OCI-LY7 (cell line): ENCODE data around the gene ACVR1B. TPM values are rescaled to one million over a fixed set of nuclear protein-coding genes. Genes with fewer than 3 reads are reported as not detected.

Source experiments
- BruUV-seq: library from RNA; stranded (reverse); fragments of 400-500 nt; replicated peaks from 2 replicates; lab custom pipeline; 2021; lab: Mats Ljungman, UMichigan
- CTCF ChIA-PET: fragments of 300-600 bp; sonication (Branson Sonifier 250); formaldehyde crosslinking; loops from one replicate; lab custom pipeline; 2022; ENCODE audit warnings: antibody characterized with exemption; ENCODE audit not compliant: unreplicated experiment; lab: Charles Lee
- POLR2A ChIA-PET: fragments of 300-600 bp; sonication (Branson Sonifier 250); formaldehyde crosslinking; loops from one replicate; lab custom pipeline; 2022; ENCODE audit warnings: antibody characterized with exemption; lab: Charles Lee
- DNase-seq: peaks from one replicate; pipeline ENCODE4 v3.0.0-alpha.2; 2015; ENCODE audit warnings: low spot score
- H2AFZ ChIP-seq: fragments of 200-600 bp; sonication (generic), shearing (Covaris generic); 2 replicates; pipeline ENCODE4 v1.6.1; 2014; ENCODE audit warnings: mild to moderate bottlenecking, antibody characterized with exemption, low read length, moderate library complexity
- H3K27ac ChIP-seq: fragments of 200-600 bp; sonication (generic); 2 replicates; pipeline ENCODE4 v1.5.1; 2014; ENCODE audit warnings: mixed run types, low read depth, mild to moderate bottlenecking, moderate library complexity, low read length, inconsistent platforms; ENCODE audit not compliant: poor library complexity, severe bottlenecking
- H3K36me3 ChIP-seq: fragments of 200-600 bp; sonication (generic); 2 replicates; pipeline ENCODE4 v1.6.1; 2014; ENCODE audit warnings: mild to moderate bottlenecking, antibody characterized with exemption, low read length, moderate library complexity, mixed read lengths; ENCODE audit not compliant: insufficient read depth
- H3K4me1 ChIP-seq: fragments of 200-600 bp; sonication (generic); 2 replicates; pipeline ENCODE4 v1.5.1; 2014; ENCODE audit warnings: mild to moderate bottlenecking, low read length; ENCODE audit not compliant: insufficient read depth, poor library complexity, severe bottlenecking
- H3K4me2 ChIP-seq: fragments of 200-600 bp; sonication (generic); 2 replicates; pipeline ENCODE4 v1.6.1; 2014; ENCODE audit warnings: mild to moderate bottlenecking, low read length
- H3K4me3 ChIP-seq: fragments of 200-600 bp; sonication (generic); 2 replicates; pipeline ENCODE4 v1.5.1; 2014; ENCODE audit warnings: mild to moderate bottlenecking, low read depth, low read length; ENCODE audit not compliant: poor library complexity, severe bottlenecking
- H3K79me2 ChIP-seq: fragments of 200-600 bp; sonication (generic); 2 replicates; pipeline ENCODE4 v1.6.1; 2016; ENCODE audit warnings: low read depth, mild to moderate bottlenecking, low read length, moderate library complexity, mixed read lengths; ENCODE audit not compliant: insufficient read depth
- H3K9me2 ChIP-seq: fragments of 200-600 bp; sonication (generic); 2 replicates; pipeline ENCODE4 v1.6.1; 2016; ENCODE audit warnings: mild to moderate bottlenecking, low read length, mixed read lengths; ENCODE audit not compliant: insufficient read depth
- H3K9me3 ChIP-seq: fragments of 200-600 bp; sonication (generic); 2 replicates; pipeline ENCODE4 v1.6.1; 2014; ENCODE audit warnings: mild to moderate bottlenecking, mixed run types, low read length, mixed read lengths
- H4K20me1 ChIP-seq: fragments of 200-600 bp; sonication (generic); 2 replicates; pipeline ENCODE4 v1.6.1; 2014; ENCODE audit warnings: mild to moderate bottlenecking, antibody characterized with exemption, low read length, moderate library complexity, mixed read lengths; ENCODE audit not compliant: insufficient read depth
- EZH2phosphoT487 ChIP-seq: fragments of 200-600 bp; sonication (generic); IDR thresholded peaks from 2 replicates; pipeline ENCODE4 v1.6.1; 2018; ENCODE audit warnings: low read depth, borderline replicate concordance, mild to moderate bottlenecking, mixed run types, antibody characterized with exemption, low read length, moderate library complexity, mixed read lengths
- intact Hi-C: fragments of 100-400 bp; cut with micrococcal nuclease; formaldehyde crosslinking; loops from one replicate; pipeline ENCODE4 v1.10.0; 2022; ENCODE audit not compliant: unreplicated experiment
- total RNA-seq, 2 experiments: library from RNA; depleted of rRNA in 1 of 2; stranded (reverse); fragments of >200 nt in 1 of 2; shearing (Covaris generic) in 1 of 2; gene quantifications; 2 replicates each; pipeline ENCODE4 v1.2.3, GENCODE V29; 2014 to 2022
- TF ChIP-seq, protein P1 (sequence below): fragments of 200-600 bp; sonication (generic); conservative IDR thresholded peaks from 2 replicates; pipeline ENCODE4 v1.5.1; 2014; ENCODE audit warnings: mild to moderate bottlenecking, antibody characterized with exemption, low read length, moderate library complexity, mixed read lengths

The ACVR1B gene
- total RNA-seq, 2 experiments from 2014 or later: 4.1 to 6.8 TPM

GRCh38 chr12:51973560-51973959, 22.1 kb downstream of the ACVR1B start:
- Histone ChIP-seq H3K4me1 (peaks cover 23% of the 10 kb centered on the region), H3K4me3 (no peak overlapping the region), H3K79me2 (no peaks in the 10 kb centered on the region), H3K27ac (no peak overlapping the region), H3K9me3 (no peaks in the 10 kb centered on the region), H3K9me2 (no peaks in the 10 kb centered on the region), H4K20me1 (0 out of 2 replicates have a peak, but pooled peaks cover 9% of the 10 kb centered on the region), H2AFZ (no peak overlapping the region), H3K36me3 (no peaks in the 10 kb centered on the region), H3K4me2 (no peak overlapping the region)
- ChIA-PET POLR2A (no interaction called here), CTCF (no interaction called here)
- DNase-seq: no peak
- intact Hi-C loops: no loop called here
- TF ChIP-seq EZH2phosphoT487: no peak
- no TSS peak for BruUV-seq

GRCh38 chr12:51974646-51975045, 23.1 kb downstream of the ACVR1B start:
- Histone ChIP-seq H3K4me1 (peaks cover 23% of the 10 kb centered on the region), H4K20me1 (0 out of 2 replicates have a peak, but pooled peaks cover 9% of the 10 kb centered on the region), H3K36me3 (no peaks in the 10 kb centered on the region), H3K79me2 (no peaks in the 10 kb centered on the region), H3K27ac (no peak overlapping the region), H3K9me2 (no peaks in the 10 kb centered on the region), H2AFZ (no peak overlapping the region), H3K4me3 (no peak overlapping the region), H3K4me2 (no peak overlapping the region), H3K9me3 (no peaks in the 10 kb centered on the region)
- TF ChIP-seq, protein P1, sequence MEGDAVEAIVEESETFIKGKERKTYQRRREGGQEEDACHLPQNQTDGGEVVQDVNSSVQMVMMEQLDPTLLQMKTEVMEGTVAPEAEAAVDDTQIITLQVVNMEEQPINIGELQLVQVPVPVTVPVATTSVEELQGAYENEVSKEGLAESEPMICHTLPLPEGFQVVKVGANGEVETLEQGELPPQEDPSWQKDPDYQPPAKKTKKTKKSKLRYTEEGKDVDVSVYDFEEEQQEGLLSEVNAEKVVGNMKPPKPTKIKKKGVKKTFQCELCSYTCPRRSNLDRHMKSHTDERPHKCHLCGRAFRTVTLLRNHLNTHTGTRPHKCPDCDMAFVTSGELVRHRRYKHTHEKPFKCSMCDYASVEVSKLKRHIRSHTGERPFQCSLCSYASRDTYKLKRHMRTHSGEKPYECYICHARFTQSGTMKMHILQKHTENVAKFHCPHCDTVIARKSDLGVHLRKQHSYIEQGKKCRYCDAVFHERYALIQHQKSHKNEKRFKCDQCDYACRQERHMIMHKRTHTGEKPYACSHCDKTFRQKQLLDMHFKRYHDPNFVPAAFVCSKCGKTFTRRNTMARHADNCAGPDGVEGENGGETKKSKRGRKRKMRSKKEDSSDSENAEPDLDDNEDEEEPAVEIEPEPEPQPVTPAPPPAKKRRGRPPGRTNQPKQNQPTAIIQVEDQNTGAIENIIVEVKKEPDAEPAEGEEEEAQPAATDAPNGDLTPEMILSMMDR: no peak
- no peak for TF ChIP-seq EZH2phosphoT487
- intact Hi-C loops: no loop called here
- ChIA-PET CTCF (no interaction called here), POLR2A (interaction anchor here (0.7 kb wide), 1 partner anchor 619 kb away, joined by 3 read pairs; no protein-coding TSS in a partner anchor)
- no TSS peak for BruUV-seq
- no peak for DNase-seq

GRCh38 chr12:51975196-51975595, 23.7 kb downstream of the ACVR1B start:
- DNase-seq: no peak
- no peak overlapping the region for H2AFZ ChIP-seq
- no peaks in the 10 kb centered on the region for H3K79me2 ChIP-seq
- H3K4me2 ChIP-seq: no peak overlapping the region
- intact Hi-C loops: no loop called here
- H3K4me3 ChIP-seq: no peak overlapping the region
- H3K27ac ChIP-seq: no peak overlapping the region
- POLR2A ChIA-PET: interaction anchor here (0.7 kb wide), 1 partner anchor 619 kb away, joined by 3 read pairs; no protein-coding TSS in a partner anchor
- 0 out of 2 replicates have a peak, but pooled peaks cover 9% of the 10 kb centered on the region for H4K20me1 ChIP-seq
- H3K4me1 ChIP-seq: peaks cover 23% of the 10 kb centered on the region
- no peaks in the 10 kb centered on the region for H3K36me3 ChIP-seq
- CTCF ChIA-PET: no interaction called here
- BruUV-seq: no TSS peak
- TF ChIP-seq, protein P1: no peak
- TF ChIP-seq EZH2phosphoT487: no peak
- no peaks in the 10 kb centered on the region for H3K9me2 ChIP-seq
- no peaks in the 10 kb centered on the region for H3K9me3 ChIP-seq
